DOHH2 (cell line): ENCODE data around the gene NKX2-4.

Experiments used
- H3F3A ChIP-seq: fragments of 200-600 bp; sonication (generic), shearing (Covaris generic); 2 replicates; pipeline ENCODE4 v1.6.0; 2016; ENCODE audit warnings: antibody characterized with exemption, mild to moderate bottlenecking; ENCODE audit not compliant: control insufficient read depth, insufficient read depth
- H3K27ac ChIP-seq: fragments of 200-600 bp; sonication (generic); 2 replicates; pipeline ENCODE4 v1.5.1; 2014; ENCODE audit warnings: low read depth, mild to moderate bottlenecking, low read length, moderate library complexity
- H3K27me3 ChIP-seq: fragments of 200-600 bp; sonication (generic); 2 replicates; pipeline ENCODE4 v1.6.1; 2014; ENCODE audit warnings: mild to moderate bottlenecking, low read length, mixed read lengths; ENCODE audit not compliant: control insufficient read depth
- H3K36me3 ChIP-seq: fragments of 200-600 bp; sonication (generic); 2 replicates; pipeline ENCODE4 v1.6.1; 2014; ENCODE audit warnings: mild to moderate bottlenecking, low read length, moderate library complexity, mixed read lengths; ENCODE audit not compliant: control insufficient read depth
- H3K4me1 ChIP-seq: fragments of 200-600 bp; sonication (generic); 2 replicates; pipeline ENCODE4 v1.6.1; 2014; ENCODE audit warnings: mild to moderate bottlenecking, low read length, mixed read lengths; ENCODE audit not compliant: control insufficient read depth
- H3K4me2 ChIP-seq: fragments of 200-600 bp; sonication (generic); 2 replicates; pipeline ENCODE4 v1.6.0; 2014; ENCODE audit warnings: mild to moderate bottlenecking, low read length, moderate library complexity
- H3K4me3 ChIP-seq: fragments of 200-600 bp; sonication (generic); 2 replicates; pipeline ENCODE4 v1.5.1; 2014; ENCODE audit warnings: mild to moderate bottlenecking, low read length, mixed read lengths
- H3K79me2 ChIP-seq: fragments of 200-600 bp; sonication (generic); 2 replicates; pipeline ENCODE4 v1.6.1; 2014; ENCODE audit warnings: mild to moderate bottlenecking, low read length, mixed read lengths; ENCODE audit not compliant: control insufficient read depth
- H3K9me2 ChIP-seq: fragments of 200-600 bp; sonication (generic); replicated peaks from 2 replicates; pipeline ENCODE4 v1.6.1; 2014; ENCODE audit warnings: mild to moderate bottlenecking, low read length, mixed read lengths; ENCODE audit not compliant: control insufficient read depth
- H3K9me3 ChIP-seq: fragments of 200-600 bp; sonication (generic); 2 replicates; pipeline ENCODE4 v1.6.1; 2014; ENCODE audit warnings: antibody characterized with exemption, low read length, mixed read lengths; ENCODE audit not compliant: control insufficient read depth, insufficient read depth
- H4K20me1 ChIP-seq: fragments of 200-600 bp; sonication (generic); 2 replicates; pipeline ENCODE4 v1.6.0; 2014; ENCODE audit warnings: low read depth, mild to moderate bottlenecking, antibody characterized with exemption, low read length, moderate library complexity; ENCODE audit not compliant: control insufficient read depth, insufficient read depth
- CTCF ChIP-seq: fragments of 200-600 bp; sonication (generic); IDR thresholded peaks from one replicate; pipeline ENCODE4 v1.5.1; 2014; ENCODE audit warnings: antibody characterized with exemption, mild to moderate bottlenecking, low read depth, low read length; ENCODE audit not compliant: poor library complexity, severe bottlenecking
- EZH2phosphoT487 ChIP-seq: fragments of 200-600 bp; sonication (generic); IDR thresholded peaks from 2 replicates; pipeline ENCODE4 v1.6.1; 2017; ENCODE audit warnings: borderline replicate concordance, mild to moderate bottlenecking, antibody characterized with exemption, low read length, moderate library complexity, mixed read lengths

Gene NKX2-4

GRCh38 chr20:21365771-21366170 lies 31.6 kb downstream of the NKX2-4 start:
- H3K36me3 ChIP-seq, result peaks cover 78% of the 10 kb centered on the region
- no peaks in the 10 kb centered on the region for H3K27me3 ChIP-seq
- no peaks in the 10 kb centered on the region for H3F3A ChIP-seq
- H3K4me3 ChIP-seq, result no peak overlapping the region
- no peak overlapping the region for H3K4me2 ChIP-seq
- H3K79me2 ChIP-seq, result no peaks in the 10 kb centered on the region
- H3K4me1 ChIP-seq, result no peaks in the 10 kb centered on the region
- H3K27ac ChIP-seq, result no peak overlapping the region
- H3K9me3 ChIP-seq, result no peaks in the 10 kb centered on the region
- H4K20me1 ChIP-seq, result no peaks in the 10 kb centered on the region
- TF ChIP-seq CTCF (no peak), EZH2phosphoT487 (no peak)
- H3K9me2 ChIP-seq, result no peaks in the 10 kb centered on the region

DNA sequence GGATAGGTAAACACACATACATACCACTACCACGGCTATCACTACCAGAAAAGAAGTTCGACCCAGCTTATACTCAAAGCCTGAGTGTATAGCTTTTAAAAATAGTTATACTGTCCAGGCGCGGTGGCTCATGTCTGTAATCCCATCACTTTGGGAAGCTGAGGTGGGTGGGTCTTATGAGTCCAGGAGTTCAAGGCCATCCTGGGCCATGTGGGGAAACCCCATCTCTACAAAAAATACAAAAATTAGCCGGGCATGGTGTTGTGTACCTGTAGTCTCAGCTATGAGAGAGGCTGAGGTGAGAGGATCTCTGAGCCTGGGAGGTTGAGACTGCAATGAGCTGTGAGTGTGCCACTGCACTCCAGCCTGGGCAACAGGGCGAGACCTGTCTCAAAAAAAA lies 32.9 kb downstream of the NKX2-4 start:
- peaks cover 84% of the 10 kb centered on the region for H3K36me3 ChIP-seq
- H3F3A ChIP-seq, result no peaks in the 10 kb centered on the region
- no peaks in the 10 kb centered on the region for H4K20me1 ChIP-seq
- H3K4me1 ChIP-seq, result no peaks in the 10 kb centered on the region
- no peaks in the 10 kb centered on the region for H3K9me2 ChIP-seq
- H3K4me2 ChIP-seq, result no peak overlapping the region
- no peak overlapping the region for H3K4me3 ChIP-seq
- no peaks in the 10 kb centered on the region for H3K27me3 ChIP-seq
- TF ChIP-seq CTCF (no peak), EZH2phosphoT487 (no peak)
- H3K79me2 ChIP-seq, result no peaks in the 10 kb centered on the region
- H3K27ac ChIP-seq, result no peak overlapping the region
- H3K9me3 ChIP-seq, result no peaks in the 10 kb centered on the region

DNA sequence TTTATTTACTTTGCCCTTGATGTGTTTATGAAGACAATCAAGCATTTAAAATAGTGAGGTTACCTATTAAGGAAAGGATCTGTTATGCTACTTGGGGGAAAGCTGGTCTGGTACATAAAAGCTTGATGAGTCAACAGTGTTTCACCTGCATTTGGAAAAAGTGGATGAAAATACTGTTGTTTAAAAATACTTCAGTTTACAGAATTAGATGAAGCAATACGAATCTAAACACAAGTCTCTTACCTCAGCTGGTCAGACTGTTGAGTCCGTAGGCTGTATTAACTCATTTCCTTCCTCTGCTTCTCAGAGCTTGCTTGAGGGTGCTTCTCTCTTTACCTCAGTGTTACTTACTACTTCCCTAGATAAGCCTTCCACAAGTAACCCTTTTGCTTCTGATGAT lies 36.1 kb downstream of the NKX2-4 start:
- H3K27me3 ChIP-seq, result no peaks in the 10 kb centered on the region
- no peaks in the 10 kb centered on the region for H3K9me2 ChIP-seq
- no peak overlapping the region for H3K4me3 ChIP-seq
- H4K20me1 ChIP-seq, result no peaks in the 10 kb centered on the region
- no peak overlapping the region for H3K4me2 ChIP-seq
- H3F3A ChIP-seq, result no peaks in the 10 kb centered on the region
- H3K9me3 ChIP-seq, result no peaks in the 10 kb centered on the region
- H3K36me3 ChIP-seq, result peaks cover 82% of the 10 kb centered on the region
- H3K79me2 ChIP-seq, result no peaks in the 10 kb centered on the region
- no peak overlapping the region for H3K27ac ChIP-seq
- TF ChIP-seq EZH2phosphoT487 (no peak), CTCF (no peak)
- no peaks in the 10 kb centered on the region for H3K4me1 ChIP-seq

- Histone ChIP-seq H3K4me2 (no peak overlapping the region), H3F3A (no peaks in the 10 kb centered on the region), H3K4me3 (no peak overlapping the region), H3K27ac (no peak overlapping the region), H3K9me3 (no peaks in the 10 kb centered on the region), H4K20me1 (no peaks in the 10 kb centered on the region), H3K4me1 (no peaks in the 10 kb centered on the region), H3K27me3 (no peaks in the 10 kb centered on the region), H3K9me2 (no peaks in the 10 kb centered on the region), H3K79me2 (no peaks in the 10 kb centered on the region), H3K36me3 (peaks cover 85% of the 10 kb centered on the region)
- TF ChIP-seq EZH2phosphoT487 (no peak), CTCF (no peak)
Observed at GRCh38 chr20:21360705-21361104, 36.6 kb downstream of the NKX2-4 start.
